Panc1 (cell line): ENCODE results near the gene BRSK1. TPM values are rescaled to one million over a fixed set of nuclear protein-coding genes. Genes with fewer than 3 reads are reported as not detected.

Source experiments
- ATAC-seq: fragments of 200-7000 bp; cut with Tn5 transposase; 2 replicates; pipeline ENCODE4 v1.9.1; 2020; ENCODE audit warnings: mild to moderate bottlenecking, moderate library complexity
- BruUV-seq: library from RNA; stranded (reverse); fragments of 400-500 nt; replicated peaks from 2 replicates; lab custom pipeline; 2021; lab: Mats Ljungman, UMichigan
- CTCF ChIA-PET: fragments of 300-600 bp; sonication (Branson Sonifier 250); formaldehyde crosslinking; loops from one replicate; lab custom pipeline; 2022; ENCODE audit warnings: antibody characterized with exemption; lab: Charles Lee
- POLR2A ChIA-PET: fragments of 300-600 bp; sonication (Branson Sonifier 250); formaldehyde crosslinking; loops from one replicate; lab custom pipeline; 2022; ENCODE audit warnings: antibody characterized with exemption; lab: Charles Lee
- DNase-seq: peaks from one replicate; pipeline ENCODE4 v3.0.0-alpha.2; 2010; ENCODE audit warnings: low read depth, low spot score
- H3K27ac ChIP-seq: 2 replicates; pipeline ENCODE4 v1.5.1; 2011; ENCODE audit warnings: mild to moderate bottlenecking, low read length, inconsistent platforms
- H3K27me3 ChIP-seq: fragments of 200-500 bp; sonication (Bioruptor generic); 2 replicates; pipeline ENCODE4 v1.6.0; 2014; ENCODE audit warnings: low read length, inconsistent platforms; ENCODE audit not compliant: control insufficient read depth, insufficient read depth
- H3K36me3 ChIP-seq: fragments of 200-500 bp; sonication (Bioruptor generic); 2 replicates; pipeline ENCODE4 v1.5.1; 2014; ENCODE audit warnings: inconsistent platforms, mild to moderate bottlenecking, low read length, moderate library complexity; ENCODE audit not compliant: control insufficient read depth, insufficient read depth
- H3K4me1 ChIP-seq: 2 replicates; pipeline ENCODE4 v1.5.1; 2011; ENCODE audit warnings: inconsistent platforms, mild to moderate bottlenecking, low read length, moderate library complexity; ENCODE audit not compliant: control insufficient read depth, insufficient read depth
- H3K4me3 ChIP-seq, 2 experiments: 2 replicates each; pipeline ENCODE4 v1.5.1; 2011 to 2012; ENCODE audit warnings: low read depth in 2 of 2, low read length in 2 of 2, mild to moderate bottlenecking in 2 of 2, inconsistent platforms in 1 of 2, moderate library complexity in 1 of 2
- H3K9me3 ChIP-seq: fragments of 200-500 bp; sonication (Bioruptor generic); 2 replicates; pipeline ENCODE4 v1.5.1; 2014; ENCODE audit warnings: low read depth, mild to moderate bottlenecking, inconsistent platforms, low read length, moderate library complexity; ENCODE audit not compliant: control insufficient read depth, insufficient read depth
- POLR2AphosphoS5 ChIP-seq: IDR thresholded peaks from 2 replicates; pipeline ENCODE4 v1.6.1; 2012; ENCODE audit warnings: mild to moderate bottlenecking, low read depth, low read length, moderate library complexity
- SIN3A ChIP-seq: IDR thresholded peaks from 2 replicates; pipeline ENCODE4 v1.6.1; 2012; ENCODE audit warnings: low read depth, mild to moderate bottlenecking, low read length, moderate library complexity, borderline replicate concordance; ENCODE audit not compliant: insufficient read depth
- TCF7L2 ChIP-seq: IDR thresholded peaks from 2 replicates; pipeline ENCODE4 v1.6.1; 2011; ENCODE audit warnings: mild to moderate bottlenecking, low read depth, low read length, inconsistent platforms
- in situ Hi-C: cut with HindIII; loops from 2 replicates; pipeline ENCODE4 v1.10.0; 2016; ENCODE audit warnings: low sequenced_read_pairs, low pct_unique_long_range_greater_than_20kb
- intact Hi-C: fragments of 100-400 bp; cut with micrococcal nuclease; formaldehyde crosslinking; loops from one replicate; pipeline ENCODE4 v1.10.0; 2022; ENCODE audit not compliant: unreplicated experiment
- total RNA-seq: library from RNA; stranded (reverse); gene quantifications from one replicate; pipeline ENCODE4 v1.2.1, GENCODE V29; 2021; ENCODE audit not compliant: unreplicated experiment
- TF ChIP-seq, protein P1 (sequence below), 2 experiments: IDR thresholded peaks; 2 replicates each; pipeline ENCODE4 v1.6.1; 2011 to 2012; ENCODE audit warnings: low read depth in 2 of 2, control low read depth in 1 of 2, low read length in 1 of 2, mild to moderate bottlenecking in 1 of 2, moderate library complexity in 1 of 2; ENCODE audit not compliant: insufficient read depth in 1 of 2
- TF ChIP-seq, protein P2 (sequence below): fragments of 450-650 bp; IDR thresholded peaks from 2 replicates; pipeline ENCODE4 v1.5.1; 2017; ENCODE audit warnings: mild to moderate bottlenecking

The BRSK1 gene
- total RNA-seq, 1 experiment from 2014 or later, result 7.9 TPM

GRCh38 chr19:55321466-55322137, 37.8 kb downstream of the BRSK1 start:
- Histone ChIP-seq H3K27ac (no peak overlapping the region), H3K27me3 (no peaks in the 10 kb centered on the region), H3K4me3 (no peak overlapping the region), H3K36me3 (no peaks in the 10 kb centered on the region), H3K4me1 (no peaks in the 10 kb centered on the region), H3K9me3 (no peaks in the 10 kb centered on the region)
- in situ Hi-C loops, result no loop called here
- intact Hi-C loops, result no loop called here
- BruUV-seq, result no TSS peak
- ChIA-PET POLR2A (interaction anchor here (1.5 kb wide), 1 partner anchor 18 kb away, joined by 4 read pairs; the partner anchor contains the start of gene KMT5C), CTCF (interaction anchor here (0.6 to 1.3 kb wide), 3 partner anchors 18 to 180 kb away, joined by 3 to 4 read pairs (median 3); partner anchors contain the start of gene KMT5C)
- DNase-seq, result no peak
- no peak for ATAC-seq
- TF ChIP-seq TCF7L2, result no peak
- TF ChIP-seq, protein P1, sequence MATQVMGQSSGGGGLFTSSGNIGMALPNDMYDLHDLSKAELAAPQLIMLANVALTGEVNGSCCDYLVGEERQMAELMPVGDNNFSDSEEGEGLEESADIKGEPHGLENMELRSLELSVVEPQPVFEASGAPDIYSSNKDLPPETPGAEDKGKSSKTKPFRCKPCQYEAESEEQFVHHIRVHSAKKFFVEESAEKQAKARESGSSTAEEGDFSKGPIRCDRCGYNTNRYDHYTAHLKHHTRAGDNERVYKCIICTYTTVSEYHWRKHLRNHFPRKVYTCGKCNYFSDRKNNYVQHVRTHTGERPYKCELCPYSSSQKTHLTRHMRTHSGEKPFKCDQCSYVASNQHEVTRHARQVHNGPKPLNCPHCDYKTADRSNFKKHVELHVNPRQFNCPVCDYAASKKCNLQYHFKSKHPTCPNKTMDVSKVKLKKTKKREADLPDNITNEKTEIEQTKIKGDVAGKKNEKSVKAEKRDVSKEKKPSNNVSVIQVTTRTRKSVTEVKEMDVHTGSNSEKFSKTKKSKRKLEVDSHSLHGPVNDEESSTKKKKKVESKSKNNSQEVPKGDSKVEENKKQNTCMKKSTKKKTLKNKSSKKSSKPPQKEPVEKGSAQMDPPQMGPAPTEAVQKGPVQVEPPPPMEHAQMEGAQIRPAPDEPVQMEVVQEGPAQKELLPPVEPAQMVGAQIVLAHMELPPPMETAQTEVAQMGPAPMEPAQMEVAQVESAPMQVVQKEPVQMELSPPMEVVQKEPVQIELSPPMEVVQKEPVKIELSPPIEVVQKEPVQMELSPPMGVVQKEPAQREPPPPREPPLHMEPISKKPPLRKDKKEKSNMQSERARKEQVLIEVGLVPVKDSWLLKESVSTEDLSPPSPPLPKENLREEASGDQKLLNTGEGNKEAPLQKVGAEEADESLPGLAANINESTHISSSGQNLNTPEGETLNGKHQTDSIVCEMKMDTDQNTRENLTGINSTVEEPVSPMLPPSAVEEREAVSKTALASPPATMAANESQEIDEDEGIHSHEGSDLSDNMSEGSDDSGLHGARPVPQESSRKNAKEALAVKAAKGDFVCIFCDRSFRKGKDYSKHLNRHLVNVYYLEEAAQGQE (IDR thresholded peaks at IDR 0.05; ENCODE audit: insufficient read depth in 1 of 2, low read depth in 2 of 2, low read length in 1 of 2), result no peak
- TF ChIP-seq, protein P2, sequence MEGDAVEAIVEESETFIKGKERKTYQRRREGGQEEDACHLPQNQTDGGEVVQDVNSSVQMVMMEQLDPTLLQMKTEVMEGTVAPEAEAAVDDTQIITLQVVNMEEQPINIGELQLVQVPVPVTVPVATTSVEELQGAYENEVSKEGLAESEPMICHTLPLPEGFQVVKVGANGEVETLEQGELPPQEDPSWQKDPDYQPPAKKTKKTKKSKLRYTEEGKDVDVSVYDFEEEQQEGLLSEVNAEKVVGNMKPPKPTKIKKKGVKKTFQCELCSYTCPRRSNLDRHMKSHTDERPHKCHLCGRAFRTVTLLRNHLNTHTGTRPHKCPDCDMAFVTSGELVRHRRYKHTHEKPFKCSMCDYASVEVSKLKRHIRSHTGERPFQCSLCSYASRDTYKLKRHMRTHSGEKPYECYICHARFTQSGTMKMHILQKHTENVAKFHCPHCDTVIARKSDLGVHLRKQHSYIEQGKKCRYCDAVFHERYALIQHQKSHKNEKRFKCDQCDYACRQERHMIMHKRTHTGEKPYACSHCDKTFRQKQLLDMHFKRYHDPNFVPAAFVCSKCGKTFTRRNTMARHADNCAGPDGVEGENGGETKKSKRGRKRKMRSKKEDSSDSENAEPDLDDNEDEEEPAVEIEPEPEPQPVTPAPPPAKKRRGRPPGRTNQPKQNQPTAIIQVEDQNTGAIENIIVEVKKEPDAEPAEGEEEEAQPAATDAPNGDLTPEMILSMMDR, result no peak
- TF ChIP-seq POLR2AphosphoS5, result no peak
- TF ChIP-seq SIN3A, result no peak

DNA sequence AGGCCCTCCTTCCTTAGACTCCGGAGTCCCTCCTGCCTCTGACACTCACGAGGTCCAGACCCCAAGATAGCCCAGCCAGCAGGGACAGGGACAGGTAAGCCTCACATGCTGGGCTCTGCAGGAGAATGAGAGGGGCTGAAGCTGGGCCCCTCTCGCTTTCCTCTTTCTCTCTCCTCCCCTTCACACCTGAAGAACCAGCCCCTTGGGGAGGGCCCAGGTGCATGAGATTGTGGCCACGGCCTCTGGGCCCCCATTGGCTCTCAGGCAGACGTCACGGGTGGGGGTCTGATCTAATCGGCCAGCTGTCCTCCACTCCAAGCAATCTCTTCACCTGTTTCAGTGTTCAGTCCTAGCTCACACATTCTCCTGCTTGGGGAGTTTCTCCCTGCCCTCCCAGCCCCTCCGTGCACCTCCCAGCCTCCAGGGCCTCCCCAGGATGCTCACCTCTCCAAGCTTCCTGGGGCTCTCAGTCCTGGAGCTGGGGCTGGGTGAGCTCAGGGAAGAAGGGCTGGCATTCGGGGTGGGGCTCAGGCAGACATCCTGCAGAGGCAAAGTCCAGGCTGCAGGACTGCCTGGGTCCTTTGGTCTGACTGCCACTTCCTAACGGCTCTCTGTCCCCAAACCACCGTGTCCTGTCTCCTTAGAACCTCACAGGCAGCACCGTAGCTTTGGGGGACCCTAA, 38.5 kb downstream of the BRSK1 start:
- H3K36me3 ChIP-seq, result no peaks in the 10 kb centered on the region
- TF ChIP-seq TCF7L2 (no peak), POLR2AphosphoS5 (no peak), SIN3A (no peak)
- TF ChIP-seq, protein P2, result no peak
- TF ChIP-seq, protein P1 (IDR thresholded peaks at IDR 0.05; ENCODE audit: insufficient read depth in 1 of 2, low read depth in 2 of 2, low read length in 1 of 2), result no peak
- DNase-seq, result no peak
- no peak overlapping the region for H3K4me3 ChIP-seq
- H3K9me3 ChIP-seq, result no peaks in the 10 kb centered on the region
- peaks cover under 1% of the 10 kb centered on the region; the same call in 1 of the 2 replicates for H3K4me1 ChIP-seq
- no peak overlapping the region for H3K27ac ChIP-seq
- ChIA-PET CTCF (interaction anchor here (1.3 kb wide), 1 partner anchor 17 kb away, joined by 4 read pairs; the partner anchor contains the start of gene KMT5C), POLR2A (no interaction called here)
- H3K27me3 ChIP-seq, result no peaks in the 10 kb centered on the region
- ATAC-seq, result no peak
- intact Hi-C loops (no loop called here), in situ Hi-C loops (no loop called here)
- no TSS peak for BruUV-seq
